GM18517 (cell line): ENCODE data around the gene CACNA1C.
"Not testable (repeated sequence)": the region's sequence is repeated elsewhere in the genome, so short reads cannot be mapped to it uniquely, and the experiment has no call there.

Experiments used
- ATAC-seq: cut with Tn5 transposase; IDR thresholded peaks from one replicate; pipeline ENCODE4 v1.9.1; 2021; ENCODE audit warnings: mild to moderate bottlenecking, moderate library complexity; ENCODE audit not compliant: unreplicated experiment

The CACNA1C gene

DNA sequence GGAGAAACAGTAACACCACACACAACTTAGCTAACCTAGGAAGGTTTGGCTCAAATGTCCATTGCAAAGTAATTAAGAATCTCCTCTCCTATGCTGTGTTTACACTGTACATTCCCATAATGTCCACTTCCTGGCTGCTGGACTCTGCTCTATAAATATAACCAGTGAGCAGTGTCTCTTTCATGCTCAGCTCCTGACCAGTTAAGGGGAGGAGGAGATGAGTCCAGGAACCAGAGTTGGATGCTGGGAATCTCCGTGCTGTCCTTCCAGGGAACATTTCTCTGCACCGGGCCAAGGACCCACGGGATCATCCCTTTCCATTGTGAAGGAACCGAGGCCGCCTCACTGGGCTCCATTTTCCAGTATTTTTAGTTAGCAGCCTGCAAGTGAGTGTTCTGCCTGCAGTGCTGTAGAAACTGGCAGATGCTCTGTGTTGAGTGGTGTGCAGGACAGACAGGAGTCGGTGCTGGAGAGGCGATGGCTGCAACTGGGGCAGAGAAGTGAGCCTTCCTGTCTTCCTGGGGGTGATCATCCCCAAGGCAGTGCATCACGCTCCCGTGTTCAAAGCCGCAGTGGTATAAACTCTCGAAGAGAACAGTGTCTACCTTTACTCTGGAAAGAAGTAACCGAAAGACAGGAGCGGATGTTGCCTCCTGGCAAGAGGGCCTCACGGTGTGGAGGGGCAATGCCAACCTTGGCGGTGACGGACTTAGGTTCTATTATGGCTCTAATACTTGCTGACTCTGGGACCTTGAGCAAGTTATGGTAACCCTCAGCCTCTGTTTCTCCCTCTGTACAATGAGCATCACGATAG is 195.5 kb downstream of the CACNA1C start:
- ATAC-seq: no peak

DNA sequence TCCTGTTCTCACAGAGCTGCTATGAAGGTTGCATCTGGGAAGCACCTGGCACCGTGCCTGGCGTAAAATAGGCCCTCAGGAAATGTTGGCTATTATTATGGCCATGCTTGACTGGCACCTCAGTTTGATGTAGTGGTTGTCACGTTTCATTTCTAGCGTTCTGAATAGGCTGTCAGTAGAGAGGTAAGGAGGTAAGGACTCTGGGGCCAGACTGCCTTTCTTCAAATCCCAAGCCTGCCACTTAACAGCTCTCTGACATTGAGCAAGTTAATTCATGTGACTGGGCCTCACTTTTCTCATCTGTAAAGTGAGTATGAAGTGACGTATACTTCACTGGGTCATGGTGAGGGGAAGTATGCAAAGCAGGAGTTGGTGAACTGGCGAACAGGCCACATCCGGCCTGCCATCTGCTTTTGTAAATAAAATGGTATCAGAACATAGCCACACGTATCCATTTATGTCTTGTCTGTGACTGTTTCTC is 196.2 kb downstream of the CACNA1C start:
- ATAC-seq: peak; percentile 87

DNA sequence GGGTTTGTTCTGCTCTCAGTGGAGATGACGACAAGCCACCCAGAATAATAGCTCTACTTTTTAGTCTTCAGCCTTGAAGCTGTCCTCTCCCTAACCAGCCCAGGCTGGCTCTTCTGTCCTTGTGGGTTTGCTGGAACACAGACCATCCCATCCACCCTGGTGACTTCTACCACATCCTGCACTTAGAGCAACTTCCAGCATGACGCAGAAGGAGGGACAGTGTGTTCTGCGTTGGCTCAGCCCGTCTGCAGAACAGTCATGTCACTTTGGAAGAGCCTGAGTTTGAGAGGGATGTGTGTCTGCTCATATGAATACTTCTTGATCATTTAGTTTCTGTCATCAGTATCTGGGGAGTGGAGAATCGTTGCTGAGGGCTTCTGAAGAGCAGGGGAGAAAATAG is 198.0 kb downstream of the CACNA1C start:
- no peak for ATAC-seq

GRCh38 chr12:2251526-2252209 is 198.9 kb downstream of the CACNA1C start:
- ATAC-seq: no peak

DNA sequence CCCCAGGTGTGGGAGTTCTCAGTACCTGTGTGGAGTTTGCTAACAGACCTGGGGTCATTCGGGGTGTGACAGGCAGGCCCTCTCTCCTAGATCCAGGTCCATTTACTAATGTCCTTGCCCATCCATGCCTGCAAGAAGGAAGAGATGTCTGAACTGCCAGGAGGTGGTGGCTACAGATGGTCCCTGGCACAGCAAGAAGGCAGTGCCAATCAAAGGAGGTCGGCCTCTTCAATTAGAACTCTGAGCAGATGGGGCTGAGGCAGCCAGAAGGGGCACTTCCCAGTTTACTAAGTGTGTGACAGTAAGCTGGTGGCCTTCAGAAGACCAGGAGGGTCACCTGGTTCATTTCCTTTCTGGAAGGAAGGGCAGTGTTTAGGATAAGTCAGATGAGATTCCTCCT is 202.5 kb downstream of the CACNA1C start:
- no peak for ATAC-seq

GRCh38 chr12:2255731-2256130 is 202.9 kb downstream of the CACNA1C start:
- ATAC-seq: not testable (repeated sequence)

GRCh38 chr12:2256453-2256852 is 203.7 kb downstream of the CACNA1C start:
- no peak for ATAC-seq

DNA sequence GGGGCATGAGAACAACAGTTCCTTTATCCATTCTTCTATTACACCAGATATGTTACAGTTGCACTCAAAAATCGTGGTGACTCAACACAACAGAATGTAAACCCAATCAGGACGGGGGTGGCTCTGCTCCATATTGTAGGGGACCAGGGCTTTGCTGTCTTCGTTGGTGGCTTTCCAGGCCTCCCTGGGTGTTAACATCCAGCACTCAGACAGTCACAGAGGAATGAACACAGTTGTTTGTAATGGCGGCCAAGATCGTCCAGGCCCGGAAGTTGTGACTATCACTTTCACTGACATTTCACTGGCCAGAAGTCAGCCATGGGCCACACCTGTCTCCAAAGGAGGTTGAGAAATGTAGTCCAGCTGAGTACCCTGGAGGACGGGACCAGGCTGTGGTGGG is 204.1 kb downstream of the CACNA1C start:
- no peak for ATAC-seq

DNA sequence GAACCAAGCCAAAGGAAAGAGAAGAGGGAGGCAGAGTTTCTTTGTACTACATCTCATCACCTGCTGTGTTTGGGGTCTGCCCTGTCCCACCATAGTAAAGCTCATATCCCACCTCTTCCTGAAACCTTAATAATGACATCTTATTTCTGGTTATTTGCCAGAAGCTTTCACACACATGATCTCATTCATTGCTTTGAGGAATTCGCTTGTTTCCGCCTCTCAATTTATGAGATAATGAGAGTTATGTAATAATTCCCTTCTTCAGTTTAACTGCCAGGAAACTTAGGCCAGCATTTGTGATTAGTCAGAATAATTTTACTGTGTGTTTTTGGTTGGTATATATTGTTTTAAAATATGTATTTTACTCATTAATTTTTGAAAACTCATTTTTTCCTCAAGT is 205.2 kb downstream of the CACNA1C start:
- ATAC-seq: no peak

DNA sequence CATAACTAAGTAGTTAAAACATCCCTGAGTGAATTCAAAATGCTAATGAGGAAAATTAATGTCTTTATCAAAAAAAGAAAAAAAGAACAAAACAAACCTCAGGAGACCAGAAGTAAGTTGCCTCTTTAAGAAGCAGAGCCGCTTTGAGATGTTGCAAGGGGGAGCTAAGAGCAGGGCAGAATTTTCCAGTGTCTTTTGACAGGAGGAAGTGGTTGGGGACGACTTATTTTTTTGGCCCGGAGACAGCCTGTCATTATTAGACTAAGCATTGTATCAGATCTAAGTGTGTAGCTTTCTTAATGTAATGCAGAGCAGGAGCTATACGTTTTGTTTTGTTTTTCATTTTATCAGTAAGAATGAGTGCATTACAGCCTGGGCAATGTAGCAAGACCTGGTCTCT is 206.6 kb downstream of the CACNA1C start:
- ATAC-seq: no peak

DNA sequence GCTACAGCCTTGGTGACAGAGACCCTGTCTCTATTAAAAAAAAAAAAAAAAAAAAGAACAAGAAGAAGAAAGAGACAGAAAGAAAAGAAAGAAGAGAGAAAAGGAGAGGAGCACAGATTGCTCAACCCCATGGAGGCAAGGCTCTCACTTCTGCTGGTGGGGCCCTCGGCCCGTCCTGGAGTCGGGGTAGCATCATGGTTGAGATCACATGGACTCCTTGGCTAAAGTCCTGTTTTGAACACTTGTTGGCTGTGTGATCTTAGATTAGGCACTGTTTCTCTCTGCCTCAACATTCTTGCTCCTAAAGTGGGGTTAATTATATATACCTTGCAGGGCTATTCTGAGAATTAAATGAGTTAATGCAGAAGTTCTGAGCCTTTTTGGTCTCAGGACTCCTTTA is 207.7 kb downstream of the CACNA1C start:
- ATAC-seq: no peak

GRCh38 chr12:2261708-2262107 is 208.9 kb downstream of the CACNA1C start:
- no peak for ATAC-seq

DNA sequence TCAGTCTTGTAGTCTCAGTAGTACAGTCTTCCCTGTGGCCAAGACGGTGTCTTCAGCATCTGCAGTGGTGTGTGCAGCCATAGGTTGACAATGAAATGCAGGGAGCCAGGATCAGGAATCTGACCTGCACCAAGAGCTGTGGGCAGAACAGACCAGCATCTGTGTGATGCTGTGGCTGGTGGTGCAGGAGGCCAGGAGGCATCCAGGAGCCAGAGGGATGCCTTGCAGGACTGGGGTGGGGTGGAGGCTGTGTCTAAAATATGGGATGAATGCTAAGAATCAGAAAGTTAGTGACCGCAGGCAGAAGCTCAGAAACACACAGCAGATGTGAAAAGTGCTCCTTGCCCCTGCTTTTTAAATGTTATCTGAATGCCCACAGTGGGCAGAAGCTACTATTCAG is 209.7 kb downstream of the CACNA1C start:
- no peak for ATAC-seq

GRCh38 chr12:2263901-2264300 is 211.1 kb downstream of the CACNA1C start:
- ATAC-seq: no peak

DNA sequence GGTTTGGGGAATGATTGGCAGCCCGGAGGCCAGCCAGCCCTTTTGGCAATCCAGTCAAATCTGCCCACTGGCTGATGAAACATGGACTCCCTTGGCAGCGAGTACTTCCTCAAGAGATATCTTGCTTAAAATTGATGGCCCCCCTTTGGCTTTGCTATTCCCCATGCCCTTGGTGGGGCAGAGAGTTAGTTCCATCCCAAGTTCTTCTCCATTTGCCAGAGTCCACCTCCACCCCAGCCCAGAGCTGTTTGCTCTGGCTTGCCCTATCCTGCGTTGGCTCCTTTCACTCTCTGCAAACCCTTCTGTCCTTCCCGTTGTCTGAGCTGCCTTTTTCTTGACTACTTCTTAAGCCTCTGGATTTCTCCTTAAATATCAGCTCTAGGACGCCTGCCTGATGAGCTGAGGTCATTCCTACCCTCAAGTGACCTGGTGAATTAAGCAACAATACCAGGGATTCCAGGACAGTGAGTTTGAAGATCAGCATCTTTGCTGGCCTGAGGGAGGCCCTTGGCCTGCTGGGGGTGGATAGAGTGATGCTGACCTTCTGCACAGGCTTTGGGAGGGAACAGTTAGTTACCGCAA is 212.0 kb downstream of the CACNA1C start:
- no peak for ATAC-seq

DNA sequence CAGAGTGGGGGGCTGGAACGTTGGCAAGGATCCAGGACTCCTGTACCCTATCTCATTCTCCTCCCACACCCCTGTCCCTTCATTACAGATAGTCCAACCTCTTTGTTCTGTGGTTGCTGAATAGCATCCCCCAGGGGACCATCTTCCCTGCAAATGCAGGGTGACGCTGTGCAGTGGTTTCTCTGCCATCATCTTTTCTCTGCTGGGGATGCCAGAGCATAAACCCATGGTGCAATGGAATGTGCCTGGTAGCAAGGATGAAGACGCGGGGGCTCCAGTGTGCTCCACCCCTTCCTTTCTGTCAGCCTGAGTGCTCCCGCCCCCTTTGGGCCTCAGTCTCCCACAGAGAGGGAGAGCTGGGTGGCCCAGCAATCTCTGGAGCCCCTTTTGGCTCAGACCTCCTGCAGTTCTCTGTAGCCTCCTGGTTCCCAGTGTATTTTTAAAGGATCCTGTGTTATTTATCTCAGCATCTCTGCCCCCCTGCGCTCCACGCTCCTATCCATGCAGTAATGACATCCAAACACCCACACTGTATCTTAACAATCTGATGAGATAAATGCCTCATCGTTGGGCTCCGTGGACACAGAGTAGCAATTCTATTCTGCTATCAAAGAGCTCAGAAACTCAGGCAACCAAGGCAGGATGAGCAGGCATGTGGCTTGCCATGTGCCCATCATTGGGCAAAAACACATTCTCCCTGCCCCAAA is 212.8 kb downstream of the CACNA1C start:
- ATAC-seq: no peak

DNA sequence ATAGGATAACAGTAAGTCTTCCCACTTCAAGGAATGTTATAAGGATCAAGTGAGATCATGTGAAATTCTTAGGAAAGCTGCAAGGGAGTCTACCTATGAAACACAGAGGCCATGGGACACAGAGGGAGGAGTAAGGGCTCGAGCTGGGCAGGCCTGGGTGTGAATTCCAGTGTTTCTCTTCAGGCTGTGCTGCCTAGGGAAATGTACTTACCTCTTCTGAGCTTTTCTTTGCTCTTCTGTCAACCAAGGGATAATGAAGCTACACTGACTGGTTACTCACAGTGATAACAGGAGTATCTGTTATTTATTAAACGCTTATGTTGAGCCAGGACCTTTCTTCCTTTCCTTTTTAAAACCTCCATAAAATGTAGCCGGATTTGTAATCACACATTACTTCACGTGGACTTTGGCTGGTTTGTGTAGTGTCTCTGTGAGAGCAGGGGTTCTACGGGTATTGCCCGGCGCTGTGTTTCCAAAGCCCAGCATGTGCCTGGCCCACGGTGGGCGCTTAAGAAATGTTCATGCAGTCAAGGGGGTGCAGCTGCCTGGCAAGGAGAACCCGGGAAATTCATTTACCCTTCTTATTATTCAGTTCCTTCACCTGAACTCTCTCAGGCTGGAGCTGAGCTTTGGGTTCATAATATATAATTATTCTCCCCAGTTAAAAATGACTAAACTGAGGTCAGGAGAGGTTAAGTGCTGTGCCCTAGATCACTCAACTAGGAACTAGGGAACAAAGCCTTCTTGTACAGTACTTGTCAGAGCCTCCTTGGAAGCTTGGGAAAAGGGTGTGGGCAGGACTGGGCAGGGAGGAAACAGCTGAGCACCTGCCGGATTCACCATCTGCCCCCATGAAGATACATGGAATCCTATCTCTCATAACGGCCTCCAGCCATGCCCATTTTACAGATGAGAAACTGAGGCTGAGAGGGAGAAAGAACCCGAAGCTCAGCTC is 214.2 kb downstream of the CACNA1C start:
- ATAC-seq: no peak

DNA sequence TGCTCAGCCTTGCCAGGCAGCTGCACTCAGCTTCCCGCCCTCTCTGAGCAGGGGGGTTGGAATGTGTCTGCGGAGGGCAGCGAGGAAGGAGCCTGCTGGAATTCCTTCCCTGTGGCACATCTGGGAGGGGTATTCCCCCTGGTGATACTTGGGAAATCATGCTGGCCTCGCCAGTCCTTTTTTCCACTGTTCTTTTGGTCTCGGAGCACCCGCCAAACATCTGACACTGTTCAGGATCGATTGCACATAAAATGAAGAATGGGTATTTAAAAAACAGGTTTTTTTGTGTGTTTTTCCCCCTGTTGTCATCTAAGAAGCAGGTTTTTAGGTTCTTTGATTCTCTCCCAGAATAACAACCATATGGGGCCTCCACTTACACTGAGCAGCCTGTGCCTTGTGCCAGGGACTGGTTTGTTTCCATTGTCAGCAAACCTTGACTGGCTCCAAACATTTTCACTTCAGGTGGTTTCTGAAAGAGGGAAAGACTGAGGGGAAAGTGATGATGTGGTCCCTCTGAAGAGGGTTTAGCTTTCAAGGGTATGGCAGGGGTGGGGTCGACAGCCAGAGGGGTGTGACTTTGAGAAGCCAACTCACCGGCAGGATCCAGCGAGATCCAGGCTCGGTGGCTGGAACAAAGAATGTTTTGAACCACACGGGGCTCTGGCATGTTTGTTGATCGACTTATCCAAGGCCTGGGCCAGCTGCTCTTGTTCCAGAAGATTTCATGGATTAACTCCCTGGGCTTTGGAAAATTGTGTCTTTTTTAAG is 215.1 kb downstream of the CACNA1C start:
- ATAC-seq: no peak

- ATAC-seq: no peak
These were observed 215.9 kb downstream of the CACNA1C start for GRCh38 chr12:2268471-2269286.
